ENCODE results near the gene FNDC3B.

FNDC3B gene

DNA sequence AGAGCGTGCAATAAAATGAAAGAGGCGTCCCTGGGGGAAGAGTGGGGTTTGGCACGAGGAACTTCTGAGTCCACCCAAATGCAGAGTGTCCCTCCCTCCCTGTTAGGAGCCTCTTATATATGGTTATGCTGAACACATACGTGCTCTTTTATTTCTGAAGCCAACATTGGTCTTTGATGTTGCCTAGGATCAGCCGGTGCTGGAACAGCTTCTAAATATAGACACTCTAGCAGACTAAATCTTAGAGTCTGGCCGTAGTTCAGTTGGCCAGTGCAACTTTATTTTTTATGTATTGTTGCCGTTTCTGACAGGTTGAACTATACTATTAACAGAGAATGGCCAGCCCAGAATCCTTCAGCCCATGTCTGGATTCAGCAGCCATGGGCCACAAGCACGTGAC lies 280.2 kb downstream of the FNDC3B start:
- H3K27me3 ChIP-seq (replicated peaks; ENCODE audit: control insufficient read depth, insufficient read depth, low read length) = no peaks in the 10 kb centered on the region
- no peak overlapping the region for H3K4me3 ChIP-seq (ENCODE audit: low read length)
- no peaks in the 10 kb centered on the region for H3K9me3 ChIP-seq (ENCODE audit: control insufficient read depth, low read length)
- H3K9ac ChIP-seq (ENCODE audit: low read length) = no peak overlapping the region
- DNase-seq (ENCODE audit: low read depth) = no peak
- H3K4me1 ChIP-seq (ENCODE audit: control insufficient read depth, insufficient read depth, low read length) = peaks cover 50% of the 10 kb centered on the region
- H3K36me3 ChIP-seq (ENCODE audit: control insufficient read depth, insufficient read depth, low read length, severe bottlenecking) = peaks cover 81% of the 10 kb centered on the region

DNA sequence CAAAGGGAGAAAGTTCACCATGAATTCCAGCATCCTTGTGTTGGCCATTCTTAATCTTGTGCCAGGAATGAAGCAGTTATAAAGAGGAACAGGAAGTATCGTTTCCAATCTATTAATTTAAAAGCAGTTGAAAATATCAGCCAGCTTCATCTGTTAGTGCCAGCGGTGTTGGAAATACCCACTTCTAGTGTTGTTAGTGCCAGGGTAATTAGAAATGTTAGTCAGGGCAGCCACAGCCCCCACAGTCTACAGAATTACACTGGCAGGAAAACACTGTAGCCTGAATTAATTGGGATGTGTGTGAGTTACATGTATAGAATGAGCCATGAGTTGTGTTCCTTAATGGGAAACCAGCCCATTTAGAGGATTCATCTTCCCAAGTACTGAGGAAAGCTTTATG lies 281.1 kb downstream of the FNDC3B start:
- Histone ChIP-seq H3K4me1 (ENCODE audit: control insufficient read depth, insufficient read depth, low read length) (peaks cover 47% of the 10 kb centered on the region), H3K9me3 (ENCODE audit: control insufficient read depth, low read length) (no peaks in the 10 kb centered on the region), H3K36me3 (ENCODE audit: control insufficient read depth, insufficient read depth, low read length, severe bottlenecking) (peaks cover 82% of the 10 kb centered on the region), H3K4me3 (ENCODE audit: low read length) (no peak overlapping the region), H3K9ac (ENCODE audit: low read length) (no peak overlapping the region), H3K27me3 (replicated peaks; ENCODE audit: control insufficient read depth, insufficient read depth, low read length) (no peaks in the 10 kb centered on the region)
- no peak for DNase-seq (ENCODE audit: low read depth)

DNA sequence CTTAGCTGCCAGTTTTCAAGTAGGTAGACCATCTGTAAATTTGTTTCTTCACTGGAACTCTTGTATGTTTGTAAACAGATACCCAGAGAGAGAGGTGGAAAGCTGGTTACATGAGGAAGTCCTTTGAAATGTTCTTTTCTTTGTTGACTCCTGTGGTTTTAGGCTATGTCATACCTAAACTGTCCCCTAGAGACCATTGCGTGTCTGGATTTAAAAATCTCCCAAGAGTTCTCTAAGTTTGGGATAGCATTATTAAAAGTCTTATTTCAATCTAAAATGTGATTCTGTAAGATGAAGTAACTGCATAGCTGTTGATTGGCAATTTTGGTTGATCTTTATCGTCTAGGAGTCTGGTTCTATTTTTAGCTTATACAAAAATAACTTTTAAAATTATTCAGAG lies 281.7 kb downstream of the FNDC3B start:
- Histone ChIP-seq H3K9me3 (ENCODE audit: control insufficient read depth, low read length) (no peaks in the 10 kb centered on the region), H3K4me3 (ENCODE audit: low read length) (no peak overlapping the region), H3K9ac (ENCODE audit: low read length) (no peak overlapping the region), H3K27me3 (replicated peaks; ENCODE audit: control insufficient read depth, insufficient read depth, low read length) (no peaks in the 10 kb centered on the region), H3K36me3 (ENCODE audit: control insufficient read depth, insufficient read depth, low read length, severe bottlenecking) (peaks cover 84% of the 10 kb centered on the region), H3K4me1 (ENCODE audit: control insufficient read depth, insufficient read depth, low read length) (peaks cover 44% of the 10 kb centered on the region)
- DNase-seq (ENCODE audit: low read depth) = peak; percentile 75

DNA sequence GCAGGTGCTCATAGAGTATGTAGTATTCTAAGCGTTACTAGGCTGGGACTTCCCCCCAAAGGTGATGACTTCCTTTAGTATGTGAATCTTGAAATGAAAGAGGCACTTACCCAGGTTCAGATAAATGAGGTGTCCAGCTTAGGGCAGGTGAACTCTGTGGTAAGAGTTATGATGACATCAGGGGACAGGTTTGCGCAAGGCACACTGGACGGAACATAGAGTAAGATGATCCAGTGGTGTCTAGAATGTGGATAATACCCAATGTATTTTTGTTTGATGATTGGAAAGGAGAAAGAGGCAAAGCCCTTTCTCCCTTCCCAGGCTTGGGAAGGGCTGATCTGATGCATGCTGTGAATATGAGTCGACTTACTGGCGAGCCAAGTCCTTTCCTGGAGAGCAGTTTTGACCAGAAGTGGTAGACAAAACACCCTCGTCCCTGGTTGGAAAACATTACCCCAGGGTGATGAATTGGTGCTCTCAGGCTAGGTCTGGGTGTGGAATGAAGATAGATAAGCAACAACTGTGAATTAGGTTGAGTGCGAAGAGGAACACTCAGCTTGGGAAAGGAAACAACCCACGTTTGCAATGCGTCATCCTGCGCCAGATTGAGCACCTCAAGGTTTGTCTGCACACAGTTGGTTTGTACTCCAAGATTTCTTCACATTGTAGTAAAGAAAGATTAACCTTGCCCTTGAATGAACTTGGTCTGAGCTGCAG lies 284.7 kb downstream of the FNDC3B start:
- H3K36me3 ChIP-seq (ENCODE audit: control insufficient read depth, insufficient read depth, low read length, severe bottlenecking) = peaks cover 89% of the 10 kb centered on the region
- no peak overlapping the region for H3K4me3 ChIP-seq (ENCODE audit: low read length)
- peak; percentile 36 for DNase-seq (ENCODE audit: low read depth)
- H3K27me3 ChIP-seq (replicated peaks; ENCODE audit: control insufficient read depth, insufficient read depth, low read length) = no peaks in the 10 kb centered on the region
- H3K9ac ChIP-seq (ENCODE audit: low read length) = no peak overlapping the region
- H3K4me1 ChIP-seq (ENCODE audit: control insufficient read depth, insufficient read depth, low read length) = peaks cover 23% of the 10 kb centered on the region
- no peaks in the 10 kb centered on the region for H3K9me3 ChIP-seq (ENCODE audit: control insufficient read depth, low read length)

DNA sequence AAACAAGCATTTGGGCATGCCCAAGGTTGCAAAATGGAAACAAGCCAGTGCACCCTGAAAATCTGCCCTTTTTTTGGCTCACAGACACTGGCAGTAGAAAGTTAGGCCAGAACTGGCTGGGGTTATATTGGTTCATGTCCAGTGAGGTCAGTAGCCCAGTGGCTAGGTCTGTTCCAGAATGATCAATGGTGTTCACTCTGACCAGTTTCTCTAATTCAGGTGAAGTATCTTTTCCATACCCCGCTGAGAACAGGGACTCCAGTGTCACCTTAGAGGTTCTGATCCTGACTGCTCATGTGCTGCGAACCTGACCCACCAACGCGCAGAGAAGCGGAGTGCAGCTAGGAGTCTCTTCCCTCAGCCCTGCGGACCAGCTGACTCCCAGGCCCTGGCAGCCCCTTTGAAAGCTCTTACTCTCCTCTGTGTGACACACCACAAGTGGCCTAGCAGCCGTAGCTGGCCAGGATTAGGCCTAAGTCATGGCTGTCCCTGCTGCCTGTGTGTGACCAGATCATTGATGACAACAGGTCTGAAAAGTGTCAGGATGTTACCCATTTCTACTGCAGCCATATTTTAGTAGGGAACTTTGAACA lies 285.3 kb downstream of the FNDC3B start:
- Histone ChIP-seq H3K4me3 (ENCODE audit: low read length) (no peak overlapping the region), H3K27me3 (replicated peaks; ENCODE audit: control insufficient read depth, insufficient read depth, low read length) (no peaks in the 10 kb centered on the region), H3K9ac (ENCODE audit: low read length) (no peak overlapping the region), H3K36me3 (ENCODE audit: control insufficient read depth, insufficient read depth, low read length, severe bottlenecking) (peaks cover 89% of the 10 kb centered on the region), H3K4me1 (ENCODE audit: control insufficient read depth, insufficient read depth, low read length) (peaks cover 23% of the 10 kb centered on the region), H3K9me3 (ENCODE audit: control insufficient read depth, low read length) (no peaks in the 10 kb centered on the region)
- no peak for DNase-seq (ENCODE audit: low read depth)

DNA sequence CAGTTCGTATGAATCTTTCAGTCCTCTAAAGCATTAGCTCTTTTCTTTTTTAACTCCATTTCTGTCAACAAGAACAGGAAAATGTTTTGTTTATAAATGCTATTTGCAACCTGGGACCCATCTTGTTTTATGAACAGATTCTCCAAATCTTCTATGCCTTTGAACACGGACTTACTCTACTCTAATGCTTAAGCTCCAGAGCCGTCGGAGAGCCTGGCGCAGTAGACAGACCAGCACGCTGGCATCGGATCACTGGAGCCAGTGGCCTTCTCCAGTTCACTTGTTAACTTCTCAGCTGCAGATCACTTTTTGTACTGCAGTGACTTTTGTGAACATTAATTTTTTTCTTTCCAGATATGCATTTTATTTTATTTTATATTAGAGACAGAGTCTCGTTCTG lies 286.1 kb downstream of the FNDC3B start:
- Histone ChIP-seq H3K4me3 (ENCODE audit: low read length) (no peak overlapping the region), H3K4me1 (ENCODE audit: control insufficient read depth, insufficient read depth, low read length) (peaks cover 20% of the 10 kb centered on the region), H3K36me3 (ENCODE audit: control insufficient read depth, insufficient read depth, low read length, severe bottlenecking) (peaks cover 89% of the 10 kb centered on the region), H3K9ac (ENCODE audit: low read length) (no peak overlapping the region), H3K9me3 (ENCODE audit: control insufficient read depth, low read length) (no peaks in the 10 kb centered on the region), H3K27me3 (replicated peaks; ENCODE audit: control insufficient read depth, insufficient read depth, low read length) (no peaks in the 10 kb centered on the region)
- DNase-seq (ENCODE audit: low read depth) = no peak

DNA sequence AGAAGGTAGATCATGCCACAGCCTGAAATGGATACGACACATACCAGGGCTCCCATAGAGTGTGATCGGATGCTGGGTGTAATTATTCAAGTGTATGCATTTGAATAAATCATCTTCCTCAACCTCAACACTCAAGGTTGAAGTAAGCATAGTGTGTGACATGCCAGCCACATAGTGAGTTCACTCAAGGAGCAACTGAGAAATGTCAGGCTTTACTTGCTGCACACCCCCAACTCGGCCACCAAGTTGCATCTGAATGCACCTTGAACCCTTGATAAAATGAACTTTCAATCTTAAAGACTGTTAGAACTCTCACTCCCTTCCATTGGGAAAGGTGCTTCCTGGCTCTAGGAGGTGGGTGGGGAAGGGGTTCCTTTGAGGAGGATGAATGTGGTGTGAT lies 287.6 kb downstream of the FNDC3B start:
- Histone ChIP-seq H3K9ac (ENCODE audit: low read length) (no peak overlapping the region), H3K36me3 (ENCODE audit: control insufficient read depth, insufficient read depth, low read length, severe bottlenecking) (peaks cover 93% of the 10 kb centered on the region), H3K27me3 (replicated peaks; ENCODE audit: control insufficient read depth, insufficient read depth, low read length) (no peaks in the 10 kb centered on the region), H3K4me1 (ENCODE audit: control insufficient read depth, insufficient read depth, low read length) (peaks cover 11% of the 10 kb centered on the region), H3K9me3 (ENCODE audit: control insufficient read depth, low read length) (no peaks in the 10 kb centered on the region), H3K4me3 (ENCODE audit: low read length) (no peak overlapping the region)
- DNase-seq (ENCODE audit: low read depth) = no peak

DNA sequence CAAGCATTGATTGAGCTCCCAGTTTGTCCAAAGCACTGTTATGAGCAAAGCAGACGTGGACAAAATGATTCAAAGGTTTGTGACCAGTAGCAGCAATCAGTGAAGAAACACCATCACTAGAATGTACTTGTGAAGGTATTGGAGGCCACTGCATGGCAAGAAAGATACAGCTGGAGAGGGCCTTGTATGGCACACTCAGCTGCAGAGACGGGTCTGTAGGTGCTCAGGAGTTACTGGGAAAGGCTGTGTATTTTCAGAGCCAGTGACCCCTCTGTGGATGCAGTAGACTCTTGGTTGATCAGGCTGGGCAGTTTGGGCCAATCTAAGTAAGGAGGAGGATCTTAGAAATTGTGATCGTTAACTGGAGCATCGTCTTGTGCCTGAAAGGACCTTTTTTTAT lies 288.9 kb downstream of the FNDC3B start:
- Histone ChIP-seq H3K9ac (ENCODE audit: low read length) (no peak overlapping the region), H3K4me1 (ENCODE audit: control insufficient read depth, insufficient read depth, low read length) (peaks cover 11% of the 10 kb centered on the region), H3K27me3 (replicated peaks; ENCODE audit: control insufficient read depth, insufficient read depth, low read length) (no peaks in the 10 kb centered on the region), H3K9me3 (ENCODE audit: control insufficient read depth, low read length) (no peaks in the 10 kb centered on the region), H3K36me3 (ENCODE audit: control insufficient read depth, insufficient read depth, low read length, severe bottlenecking) (peaks cover 92% of the 10 kb centered on the region), H3K4me3 (ENCODE audit: low read length) (no peak overlapping the region)
- DNase-seq (ENCODE audit: low read depth) = no peak

DNA sequence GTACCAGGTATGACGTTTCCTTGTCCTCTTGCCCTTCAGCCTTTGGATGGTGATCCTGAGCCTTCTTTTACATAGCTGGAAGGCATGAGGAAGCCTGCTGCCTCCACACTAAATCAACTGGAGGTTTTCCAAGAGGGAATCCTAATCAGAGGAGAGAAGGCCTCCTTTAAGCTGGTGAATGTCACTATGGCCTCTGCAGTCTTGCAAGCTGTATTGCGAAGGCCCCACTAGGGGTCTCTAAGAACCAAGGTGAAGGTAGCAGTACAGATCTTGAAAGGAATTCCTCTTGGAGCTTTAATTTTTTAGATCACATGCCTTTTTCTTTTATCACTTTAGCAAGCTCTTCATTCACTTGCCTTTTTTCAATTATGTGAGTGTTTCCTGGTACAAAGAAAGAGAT lies 289.7 kb downstream of the FNDC3B start:
- Histone ChIP-seq H3K9me3 (ENCODE audit: control insufficient read depth, low read length) (no peaks in the 10 kb centered on the region), H3K4me1 (ENCODE audit: control insufficient read depth, insufficient read depth, low read length) (peaks cover 4% of the 10 kb centered on the region), H3K4me3 (ENCODE audit: low read length) (no peak overlapping the region), H3K9ac (ENCODE audit: low read length) (no peak overlapping the region), H3K36me3 (ENCODE audit: control insufficient read depth, insufficient read depth, low read length, severe bottlenecking) (peaks cover 93% of the 10 kb centered on the region), H3K27me3 (replicated peaks; ENCODE audit: control insufficient read depth, insufficient read depth, low read length) (no peaks in the 10 kb centered on the region)
- DNase-seq (ENCODE audit: low read depth) = no peak

DNA sequence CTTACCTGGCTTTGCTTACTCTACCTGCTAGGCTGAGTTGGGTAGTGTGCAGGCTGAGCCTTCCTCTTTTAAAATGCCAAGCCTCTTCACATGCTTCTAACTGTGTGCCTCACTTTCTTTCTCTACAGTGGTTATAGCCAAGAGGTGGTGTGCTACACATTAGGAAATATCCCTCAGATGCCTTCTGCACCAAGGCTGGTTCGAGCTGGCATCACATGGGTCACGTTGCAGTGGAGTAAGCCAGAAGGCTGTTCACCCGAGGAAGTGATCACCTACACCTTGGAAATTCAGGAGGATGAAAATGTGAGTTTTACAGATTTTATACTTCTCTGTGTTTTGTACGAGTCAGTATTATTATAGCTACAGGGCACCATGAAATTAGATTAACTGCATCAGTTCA lies 291.0 kb downstream of the FNDC3B start:
- no peak for DNase-seq (ENCODE audit: low read depth)
- H3K9me3 ChIP-seq (ENCODE audit: control insufficient read depth, low read length) = no peaks in the 10 kb centered on the region
- H3K27me3 ChIP-seq (replicated peaks; ENCODE audit: control insufficient read depth, insufficient read depth, low read length) = no peaks in the 10 kb centered on the region
- peaks cover 93% of the 10 kb centered on the region for H3K36me3 ChIP-seq (ENCODE audit: control insufficient read depth, insufficient read depth, low read length, severe bottlenecking)
- H3K4me3 ChIP-seq (ENCODE audit: low read length) = no peak overlapping the region
- no peak overlapping the region for H3K9ac ChIP-seq (ENCODE audit: low read length)
- H3K4me1 ChIP-seq (ENCODE audit: control insufficient read depth, insufficient read depth, low read length) = no peaks in the 10 kb centered on the region

DNA sequence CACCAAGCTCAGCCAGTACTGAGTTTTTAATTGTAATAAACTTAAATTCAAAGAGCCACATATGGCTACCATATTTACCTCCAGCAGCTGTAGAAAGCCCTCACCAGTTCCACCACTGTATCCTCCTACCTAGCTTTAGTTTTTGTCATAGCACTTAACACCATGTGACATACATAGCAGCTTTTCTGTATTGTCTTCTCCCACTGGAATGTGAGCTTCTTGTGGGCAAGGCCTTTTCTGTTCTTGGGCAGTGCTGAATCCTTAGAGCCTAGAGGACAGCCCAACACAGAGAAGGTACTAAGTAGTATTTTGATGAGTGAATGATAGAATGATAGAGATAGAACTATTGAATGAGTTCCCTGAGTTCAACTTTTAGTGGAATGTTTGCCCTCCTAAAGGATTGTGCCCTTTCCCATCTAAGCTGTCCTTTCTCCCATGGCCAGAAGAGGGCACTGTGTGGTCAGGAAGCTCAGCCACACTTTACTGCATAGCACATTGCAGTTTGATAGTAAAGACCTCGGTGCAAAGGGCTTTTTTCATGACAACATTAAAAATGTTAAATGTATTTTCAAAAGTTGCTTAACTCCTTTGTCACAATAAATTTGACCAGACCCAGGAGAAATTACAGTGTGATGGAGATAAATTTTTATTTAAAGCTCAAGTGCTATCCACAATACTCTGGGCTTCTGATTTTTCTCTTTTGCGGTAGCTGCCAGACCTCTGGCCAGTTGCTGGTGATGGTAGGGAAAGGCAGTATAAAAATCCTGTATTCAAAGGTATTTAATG lies 293.1 kb downstream of the FNDC3B start:
- Histone ChIP-seq H3K9me3 (ENCODE audit: control insufficient read depth, low read length) (no peaks in the 10 kb centered on the region), H3K36me3 (ENCODE audit: control insufficient read depth, insufficient read depth, low read length, severe bottlenecking) (peaks cover 92% of the 10 kb centered on the region), H3K27me3 (replicated peaks; ENCODE audit: control insufficient read depth, insufficient read depth, low read length) (no peaks in the 10 kb centered on the region), H3K4me1 (ENCODE audit: control insufficient read depth, insufficient read depth, low read length) (no peaks in the 10 kb centered on the region), H3K4me3 (ENCODE audit: low read length) (no peak overlapping the region), H3K9ac (ENCODE audit: low read length) (no peak overlapping the region)
- peak; percentile 77 for DNase-seq (ENCODE audit: low read depth)

All from adipocyte (in vitro differentiated cells).